ENCODE results near the gene DIP2B. TPM values are rescaled to one million over a fixed set of nuclear protein-coding genes. Genes with fewer than 3 reads are reported as not detected.

The DIP2B gene
- total and polyA plus RNA-seq, 2 of the 13 experiments (the other 11 are each of a cell fraction or from before 2014, with no cell fraction given), result 32.1 to 35.8 TPM

- Histone ChIP-seq H3K27ac (ENCODE audit: extremely low read length, insufficient read depth, low read length) (no peak overlapping the region), H2AFZ (ENCODE audit: low read length) (no peak overlapping the region), H3K4me2 (ENCODE audit: low read depth, low read length) (no peak overlapping the region), H3K9me3 (ENCODE audit: low read length) (no peaks in the 10 kb centered on the region), H3K4me3 (replicated peaks in 1 of 3; ENCODE audit: insufficient read depth in 1 of 3, low read depth in 2 of 3, low read length in 3 of 3) (no peak overlapping the region), H3K9ac (ENCODE audit: insufficient read depth, low read depth, low read length) (no peak overlapping the region), H3K27me3 (ENCODE audit: control insufficient read depth in 1 of 2, insufficient read depth in 2 of 2, low read length in 2 of 2) (no peaks in the 10 kb centered on the region), H3K79me2 (ENCODE audit: insufficient read depth, low read length) (peaks cover 8% of the 10 kb centered on the region), H4K20me1 (ENCODE audit: insufficient read depth, low read length) (no peaks in the 10 kb centered on the region), H3K4me1 (ENCODE audit: insufficient read depth, low read length) (peaks cover 42% of the 10 kb centered on the region), H3K36me3 (replicated peaks in 1 of 2; ENCODE audit: control insufficient read depth in 1 of 2, insufficient read depth in 2 of 2, low read length in 2 of 2) (no peaks in the 10 kb centered on the region; a peak in 2 of 5 replicates)
- ChIA-PET CTCF (ENCODE audit: low intra/inter-chr PET ratio, low total read pairs) (no interaction called here), POLR2A (interaction anchor here (1.7 kb wide), 1 partner anchor 25 kb away, joined by 6 read pairs; no protein-coding TSS in a partner anchor)
- in situ Hi-C loops (cut with HindIII; ENCODE audit: extremely low pct_ligation_motif_present, low pct_unique_long_range_greater_than_20kb), result no loop called here
- intact Hi-C loops (cut with micrococcal nuclease; ENCODE audit: unreplicated experiment), result no loop called here
- ATAC-seq, result no peak
- no peak for DNase-seq (ENCODE audit: low spot score)
- 0 out of 2 replicates have a peak, but pooled peaks have one; percentile 12 for TF ChIP-seq CEBPB (IDR thresholded peaks at IDR 0.05; ENCODE audit: borderline replicate concordance, low read depth, low read length)
- TF ChIP-seq, protein P1, sequence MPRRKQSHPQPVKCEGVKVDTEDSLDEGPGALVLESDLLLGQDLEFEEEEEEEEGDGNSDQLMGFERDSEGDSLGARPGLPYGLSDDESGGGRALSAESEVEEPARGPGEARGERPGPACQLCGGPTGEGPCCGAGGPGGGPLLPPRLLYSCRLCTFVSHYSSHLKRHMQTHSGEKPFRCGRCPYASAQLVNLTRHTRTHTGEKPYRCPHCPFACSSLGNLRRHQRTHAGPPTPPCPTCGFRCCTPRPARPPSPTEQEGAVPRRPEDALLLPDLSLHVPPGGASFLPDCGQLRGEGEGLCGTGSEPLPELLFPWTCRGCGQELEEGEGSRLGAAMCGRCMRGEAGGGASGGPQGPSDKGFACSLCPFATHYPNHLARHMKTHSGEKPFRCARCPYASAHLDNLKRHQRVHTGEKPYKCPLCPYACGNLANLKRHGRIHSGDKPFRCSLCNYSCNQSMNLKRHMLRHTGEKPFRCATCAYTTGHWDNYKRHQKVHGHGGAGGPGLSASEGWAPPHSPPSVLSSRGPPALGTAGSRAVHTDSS (CRISPR knock-in tag; conservative IDR thresholded peaks at IDR 0.05), result no peak
- TF ChIP-seq, protein P2, sequence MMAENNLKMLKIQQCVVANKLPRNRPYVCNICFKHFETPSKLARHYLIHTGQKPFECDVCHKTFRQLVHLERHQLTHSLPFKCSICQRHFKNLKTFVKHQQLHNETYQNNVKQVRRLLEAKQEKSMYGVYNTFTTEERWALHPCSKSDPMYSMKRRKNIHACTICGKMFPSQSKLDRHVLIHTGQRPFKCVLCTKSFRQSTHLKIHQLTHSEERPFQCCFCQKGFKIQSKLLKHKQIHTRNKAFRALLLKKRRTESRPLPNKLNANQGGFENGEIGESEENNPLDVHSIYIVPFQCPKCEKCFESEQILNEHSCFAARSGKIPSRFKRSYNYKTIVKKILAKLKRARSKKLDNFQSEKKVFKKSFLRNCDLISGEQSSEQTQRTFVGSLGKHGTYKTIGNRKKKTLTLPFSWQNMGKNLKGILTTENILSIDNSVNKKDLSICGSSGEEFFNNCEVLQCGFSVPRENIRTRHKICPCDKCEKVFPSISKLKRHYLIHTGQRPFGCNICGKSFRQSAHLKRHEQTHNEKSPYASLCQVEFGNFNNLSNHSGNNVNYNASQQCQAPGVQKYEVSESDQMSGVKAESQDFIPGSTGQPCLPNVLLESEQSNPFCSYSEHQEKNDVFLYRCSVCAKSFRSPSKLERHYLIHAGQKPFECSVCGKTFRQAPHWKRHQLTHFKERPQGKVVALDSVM (CRISPR knock-in tag; IDR thresholded peaks at IDR 0.05), result peak; percentile 63
- TF ChIP-seq MIXL1 (CRISPR knock-in tag; IDR thresholded peaks at IDR 0.05), result no peak
- WGBS (ENCODE audit: low lambda C conversion rate), result 95% methylated on average over 5 of the region's 5 CpGs
- no peak for FAIRE-seq
- BruUV-seq (replicated peaks), result no TSS peak
These were observed 285.3 kb downstream of the DIP2B start for GRCh38 chr12:50790081-50790480.

Small RNA genes within 50 kb of the gene (small RNA-seq; reads per million reads assigned to genes)
- gene RF00019 (ENCODE audit: insufficient read depth in 2 of 3, insufficient read length in 3 of 3, low read depth in 2 of 3, low replicate concordance in 1 of 3) (0 reads per million in 3 experiments), gene RNU6-238P (ENCODE audit: insufficient read depth in 2 of 3, insufficient read length in 3 of 3, low read depth in 2 of 3, low replicate concordance in 1 of 3) (0 reads per million in 3 experiments), gene RNU6-769P (ENCODE audit: insufficient read depth in 2 of 3, insufficient read length in 3 of 3, low read depth in 2 of 3, low replicate concordance in 1 of 3) (0 reads per million in 3 experiments)

Other genes starting within 250 kb of the DIP2B start
- gene LIMA1, start 221.5 kb upstream of the DIP2B start, total RNA-seq (2016; rRNA removed; fragmentation: Illumina TruSeq; extraction: Trizol), result 13.0 and 19.3 TPM in 2 replicates
- 13.9 and 19.8 TPM in 2 replicates for gene LIMA1, start 221.5 kb upstream of the DIP2B start, polyA plus RNA-seq (2011; rRNA removed)
- gene FAM186A, start 108.4 kb upstream of the DIP2B start, total RNA-seq (2016; rRNA removed; fragmentation: Illumina TruSeq; extraction: Trizol), result not detected in 2 replicates
- not detected in 2 replicates for gene FAM186A, start 108.4 kb upstream of the DIP2B start, polyA plus RNA-seq (2011; rRNA removed)
- gene LARP4, start 104.1 kb upstream of the DIP2B start, total RNA-seq (2016; rRNA removed; fragmentation: Illumina TruSeq; extraction: Trizol), result 42.7 and 56.2 TPM in 2 replicates
- 14.3 and 16.4 TPM in 2 replicates for gene LARP4, start 104.1 kb upstream of the DIP2B start, polyA plus RNA-seq (2011; rRNA removed)